Mesendoderm (in vitro differentiated cells): Measurements from ENCODE around the gene DLG4.

Experiments used
- DNase-seq: peaks from one replicate; pipeline ENCODE4 v3.0.0; 2013
- H2AK5ac ChIP-seq: 2 replicates; pipeline ENCODE4 v1.6.1; 2013; ENCODE audit warnings: low read length, inconsistent platforms
- H2BK120ac ChIP-seq: 2 replicates; pipeline ENCODE4 v1.6.1; 2013; ENCODE audit warnings: low read depth, mild to moderate bottlenecking, low read length, moderate library complexity, mixed read lengths
- H2BK15ac ChIP-seq: replicated peaks from 2 replicates; pipeline ENCODE4 v1.6.1; 2013; ENCODE audit warnings: low read depth, mild to moderate bottlenecking, moderate library complexity
- H2BK5ac ChIP-seq: 2 replicates; pipeline ENCODE4 v1.6.1; 2013; ENCODE audit warnings: low read length, inconsistent platforms
- H3K18ac ChIP-seq: 2 replicates; pipeline ENCODE4 v1.6.1; 2013; ENCODE audit warnings: mild to moderate bottlenecking, low read length, mixed read lengths
- H3K23ac ChIP-seq: one replicate; pipeline ENCODE4 v1.6.1; 2013; ENCODE audit warnings: low read length
- H3K27ac ChIP-seq: 2 replicates; pipeline ENCODE4 v1.5.1; 2013; ENCODE audit warnings: low read depth, mild to moderate bottlenecking, inconsistent platforms, low read length, moderate library complexity
- H3K27me3 ChIP-seq: 2 replicates; pipeline ENCODE4 v1.6.1; 2013; ENCODE audit warnings: low read length, control low read depth, mild to moderate bottlenecking, inconsistent platforms; ENCODE audit not compliant: insufficient read depth, poor library complexity
- H3K36me3 ChIP-seq: 2 replicates; pipeline ENCODE4 v1.6.1; 2013; ENCODE audit warnings: low read length, inconsistent platforms; ENCODE audit not compliant: control insufficient read depth, insufficient read depth
- H3K4ac ChIP-seq: one replicate; pipeline ENCODE4 v1.6.1; 2013; ENCODE audit warnings: low read depth, mild to moderate bottlenecking, low read length, moderate library complexity
- H3K4me1 ChIP-seq: 2 replicates; pipeline ENCODE4 v1.6.1; 2013; ENCODE audit warnings: low read depth, low read length, inconsistent platforms; ENCODE audit not compliant: control insufficient read depth
- H3K4me2 ChIP-seq: 2 replicates; pipeline ENCODE4 v1.6.1; 2013; ENCODE audit warnings: low read length
- H3K4me3 ChIP-seq: 2 replicates; pipeline ENCODE4 v1.5.1; 2013; ENCODE audit warnings: mild to moderate bottlenecking, low read length
- H3K56ac ChIP-seq: one replicate; pipeline ENCODE4 v1.6.1; 2013; ENCODE audit warnings: low read length
- H3K79me1 ChIP-seq: 2 replicates; pipeline ENCODE4 v1.6.1; 2013; ENCODE audit warnings: low read length, inconsistent platforms
- H3K79me2 ChIP-seq: 2 replicates; pipeline ENCODE4 v1.6.1; 2013; ENCODE audit warnings: mild to moderate bottlenecking, low read length; ENCODE audit not compliant: control insufficient read depth, insufficient read depth
- H3K9ac ChIP-seq: 2 replicates; pipeline ENCODE4 v1.6.1; 2013; ENCODE audit warnings: low read length, inconsistent platforms
- H4K5ac ChIP-seq: one replicate; pipeline ENCODE4 v1.6.1; 2013; ENCODE audit warnings: low read length
- H4K8ac ChIP-seq: one replicate; pipeline ENCODE4 v1.6.1; 2013; ENCODE audit warnings: low read depth, mild to moderate bottlenecking, control low read depth, low read length, moderate library complexity
- WGBS: extraction: QIAGEN DNeasy Blood & Tissue Kit; methylation state at CpG from one replicate; pipeline ENCODE4 v1.1.7; 2013; ENCODE audit warnings: low lambda C conversion rate, missing lambda C conversion rate; ENCODE audit not compliant: insufficient coverage; ENCODE audit errors: extremely low coverage; 5-methylcytosine and 5-hydroxymethylcytosine counted together

The DLG4 gene

GRCh38 chr17:7229504-7229903, 9.9 kb upstream of the DLG4 start:
- H3K79me1 ChIP-seq: peaks cover 19% of the 10 kb centered on the region
- H3K23ac ChIP-seq: no peak overlapping the region
- no peak for DNase-seq
- no peak overlapping the region for H3K4me3 ChIP-seq
- no peak overlapping the region for H4K8ac ChIP-seq
- peaks cover 25% of the 10 kb centered on the region for H3K79me2 ChIP-seq
- H4K5ac ChIP-seq: no peak overlapping the region
- no peak overlapping the region for H2BK15ac ChIP-seq
- WGBS: no CpG with 5 or more reads among the region's 19 CpGs
- no peak overlapping the region for H3K27ac ChIP-seq
- H3K56ac ChIP-seq: no peak overlapping the region
- H2BK120ac ChIP-seq: no peak overlapping the region
- peaks cover 7% of the 10 kb centered on the region for H3K4me1 ChIP-seq
- H2BK5ac ChIP-seq: no peak overlapping the region
- H3K4ac ChIP-seq: no peak overlapping the region
- no peaks in the 10 kb centered on the region for H3K27me3 ChIP-seq
- no peak overlapping the region for H3K9ac ChIP-seq
- H3K36me3 ChIP-seq: peaks cover 12% of the 10 kb centered on the region
- H3K18ac ChIP-seq: no peak overlapping the region
- no peak overlapping the region for H2AK5ac ChIP-seq
- H3K4me2 ChIP-seq: no peak overlapping the region

GRCh38 chr17:7228920-7229319, 9.3 kb upstream of the DLG4 start:
- no peak overlapping the region for H4K5ac ChIP-seq

GRCh38 chr17:7226721-7227710, 7.4 kb upstream of the DLG4 start:
- Histone ChIP-seq H2BK5ac (no peak overlapping the region), H3K36me3 (peaks cover 22% of the 10 kb centered on the region), H3K4me3 (no peak overlapping the region), H3K18ac (no peak overlapping the region), H3K27me3 (no peaks in the 10 kb centered on the region), H3K4me2 (no peak overlapping the region), H3K23ac (no peak overlapping the region), H3K4me1 (peaks cover 3% of the 10 kb centered on the region), H4K5ac (no peak overlapping the region), H3K79me2 (peaks cover 10% of the 10 kb centered on the region), H3K9ac (no peak overlapping the region), H3K4ac (no peak overlapping the region), H3K79me1 (peaks cover 14% of the 10 kb centered on the region), H2AK5ac (no peak overlapping the region), H2BK15ac (no peak overlapping the region), H2BK120ac (no peak overlapping the region), H4K8ac (no peak overlapping the region), H3K27ac (no peak overlapping the region), H3K56ac (no peak overlapping the region)
- no peak for DNase-seq
- no CpG with 5 or more reads among the region's 31 CpGs for WGBS

More at GRCh38 chr17:7228920-7229319, 9.3 kb upstream of the DLG4 start:
- Histone ChIP-seq H3K4me2 (no peak overlapping the region), H2AK5ac (no peak overlapping the region), H3K56ac (no peak overlapping the region), H2BK15ac (no peak overlapping the region), H3K18ac (no peak overlapping the region), H3K9ac (no peak overlapping the region), H3K27ac (no peak overlapping the region), H2BK5ac (no peak overlapping the region), H3K4me3 (no peak overlapping the region), H3K79me1 (peaks cover 19% of the 10 kb centered on the region), H3K23ac (no peak overlapping the region), H3K4ac (no peak overlapping the region), H3K36me3 (peaks cover 15% of the 10 kb centered on the region), H3K79me2 (peaks cover 25% of the 10 kb centered on the region), H2BK120ac (no peak overlapping the region), H4K8ac (no peak overlapping the region), H3K4me1 (peaks cover 7% of the 10 kb centered on the region), H3K27me3 (no peaks in the 10 kb centered on the region)
- DNase-seq: no peak
- no CpG with 5 or more reads among the region's 14 CpGs for WGBS

GRCh38 chr17:7225711-7226331, 6.2 kb upstream of the DLG4 start:
- no CpG with 5 or more reads among the region's 21 CpGs for WGBS
- Histone ChIP-seq H3K27ac (no peak overlapping the region), H3K36me3 (peaks cover 22% of the 10 kb centered on the region), H3K79me1 (peaks cover 13% of the 10 kb centered on the region), H3K4me1 (no peaks in the 10 kb centered on the region), H4K8ac (no peak overlapping the region), H2BK120ac (no peak overlapping the region), H3K56ac (no peak overlapping the region), H3K79me2 (peaks cover under 1% of the 10 kb centered on the region), H3K4me3 (no peak overlapping the region), H3K27me3 (no peaks in the 10 kb centered on the region), H3K23ac (no peak overlapping the region), H2AK5ac (no peak overlapping the region), H2BK15ac (no peak overlapping the region), H3K4ac (no peak overlapping the region), H3K9ac (no peak overlapping the region), H3K4me2 (no peak overlapping the region), H2BK5ac (no peak overlapping the region), H4K5ac (no peak overlapping the region), H3K18ac (no peak overlapping the region)
- no peak for DNase-seq

GRCh38 chr17:7224661-7225111, 5.0 kb upstream of the DLG4 start:
- H2BK120ac ChIP-seq: no peak overlapping the region
- H2AK5ac ChIP-seq: no peak overlapping the region
- DNase-seq: no peak
- peaks cover 22% of the 10 kb centered on the region for H3K36me3 ChIP-seq
- H3K4me3 ChIP-seq: no peak overlapping the region
- H3K4me1 ChIP-seq: no peaks in the 10 kb centered on the region
- no peak overlapping the region for H3K4me2 ChIP-seq
- peaks cover 9% of the 10 kb centered on the region for H3K79me1 ChIP-seq
- WGBS: no CpG with 5 or more reads among the region's 15 CpGs
- no peak overlapping the region for H3K23ac ChIP-seq
- H3K27me3 ChIP-seq: no peaks in the 10 kb centered on the region
- no peak overlapping the region for H4K8ac ChIP-seq
- H3K79me2 ChIP-seq: no peaks in the 10 kb centered on the region
- H3K27ac ChIP-seq: no peak overlapping the region
- H3K4ac ChIP-seq: no peak overlapping the region
- no peak overlapping the region for H2BK15ac ChIP-seq
- no peak overlapping the region for H3K18ac ChIP-seq
- no peak overlapping the region for H4K5ac ChIP-seq
- no peak overlapping the region for H2BK5ac ChIP-seq
- no peak overlapping the region for H3K56ac ChIP-seq
- no peak overlapping the region for H3K9ac ChIP-seq
